ENCODE results near the gene NTRK3.

GRCh38 chr15:88288661-88289060 is 32.1 kb upstream of the NTRK3 start:
- TF ChIP-seq CBX5 (CRISPR knock-in tag; IDR thresholded peaks at IDR 0.05; ENCODE audit: borderline replicate concordance): no peak
- TF ChIP-seq MAF1 (CRISPR knock-in tag; IDR thresholded peaks at IDR 0.05; ENCODE audit: borderline replicate concordance): no peak
- no peak for TF ChIP-seq MAX (IDR thresholded peaks at IDR 0.05)
- no peak for TF ChIP-seq ZNF296 (CRISPR knock-in tag; conservative IDR thresholded peaks at IDR 0.05)
